NCI-H128 (cell line): ENCODE measurements around the gene CYRIA.
A peak's percentile ranks its signal among the peaks of the same experiment; 100 is the strongest.

Source experiments
- DNase-seq: peaks from one replicate; lab custom pipeline; 2025; ENCODE audit not compliant: unreplicated experiment; lab: John Stamatoyannopoulos, UW

Gene CYRIA

GRCh38 chr2:16665748-16666448 is at the start of gene CYRIA:
Gene CYRIA, minus strand, starts transcription at chr2:16665834. Its CDS starts 77,715 bp downstream, at chr2:16588119.
- DNase-seq, result no peak

GRCh38 chr2:16713011-16713423 is 47.4 kb upstream of the CYRIA start:
- no peak for DNase-seq

- no peak for DNase-seq
Observed at GRCh38 chr2:16709769-16710168, 44.1 kb upstream of the CYRIA start.

DNA sequence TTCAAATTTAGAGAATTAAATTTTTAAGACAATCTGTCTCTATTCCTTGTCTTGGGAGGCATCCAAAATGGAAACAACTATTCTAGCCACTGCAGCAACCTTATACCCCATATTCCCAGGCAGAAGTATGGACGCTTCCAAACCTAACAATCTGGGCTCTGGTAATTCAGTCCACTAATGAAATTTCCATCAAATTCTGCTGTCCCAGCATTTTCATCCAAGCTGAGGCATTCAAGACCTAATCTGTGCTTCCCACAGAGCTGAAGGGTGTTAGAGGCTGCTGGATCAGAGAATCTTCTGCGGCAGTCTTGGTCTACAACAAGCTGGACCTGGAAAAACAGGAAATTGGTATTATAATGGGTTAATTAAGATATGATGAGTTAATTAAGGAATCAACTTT is 42.5 kb upstream of the CYRIA start:
- DNase-seq, result no peak

DNA sequence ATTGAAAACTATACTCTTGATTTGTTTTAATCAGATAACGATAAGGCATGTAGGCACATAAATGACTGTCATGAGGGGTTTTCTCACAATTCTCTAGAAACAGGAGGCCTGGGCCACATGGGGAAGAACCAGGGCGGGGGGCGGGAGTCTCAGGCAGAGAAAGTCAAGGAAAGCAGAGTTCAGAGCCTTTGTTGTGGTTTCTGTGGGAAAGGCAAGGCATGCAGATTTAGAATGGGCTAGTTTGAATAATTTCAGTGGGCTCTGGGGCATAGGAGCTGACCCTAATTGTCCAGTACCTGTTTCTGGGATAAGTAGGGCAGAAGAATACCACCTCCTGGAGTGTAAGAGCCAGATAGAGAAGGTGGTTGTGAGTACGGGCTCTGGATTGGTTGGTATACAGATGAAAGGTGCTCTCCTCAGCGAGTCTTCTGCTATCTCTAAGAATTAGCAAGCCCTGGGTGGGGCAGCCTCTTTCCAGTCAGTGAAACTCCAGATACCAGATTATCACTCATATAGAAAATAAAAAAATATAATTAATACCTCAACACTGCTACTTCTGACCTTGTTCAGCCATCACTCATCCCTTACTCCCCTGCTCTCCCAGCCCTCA is 41.5 kb upstream of the CYRIA start:
- DNase-seq, result no peak

- no peak for DNase-seq
Observed at GRCh38 chr2:16700551-16701259, 35.1 kb upstream of the CYRIA start.

GRCh38 chr2:16693854-16694253 is 28.2 kb upstream of the CYRIA start:
- no peak for DNase-seq

DNA sequence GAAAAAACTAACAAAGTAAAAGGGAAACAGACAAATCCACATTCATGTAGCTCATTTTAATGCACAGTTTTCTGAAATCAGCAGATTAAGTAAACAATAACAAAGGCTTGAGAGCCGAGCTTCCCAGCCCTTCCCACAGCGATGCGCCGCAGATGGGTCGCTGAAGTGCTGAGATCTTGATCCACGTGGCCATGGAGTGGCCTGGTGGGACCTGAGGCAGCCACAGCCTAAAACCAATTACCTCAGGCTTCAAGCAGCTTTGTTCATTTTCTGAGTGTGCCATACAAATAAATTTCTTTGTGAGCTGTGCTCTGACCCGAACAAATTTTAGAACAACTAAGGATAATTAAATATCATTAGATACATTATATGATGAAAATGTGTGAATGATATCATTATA is 25.6 kb upstream of the CYRIA start:
- DNase-seq, result peak; percentile 54

DNA sequence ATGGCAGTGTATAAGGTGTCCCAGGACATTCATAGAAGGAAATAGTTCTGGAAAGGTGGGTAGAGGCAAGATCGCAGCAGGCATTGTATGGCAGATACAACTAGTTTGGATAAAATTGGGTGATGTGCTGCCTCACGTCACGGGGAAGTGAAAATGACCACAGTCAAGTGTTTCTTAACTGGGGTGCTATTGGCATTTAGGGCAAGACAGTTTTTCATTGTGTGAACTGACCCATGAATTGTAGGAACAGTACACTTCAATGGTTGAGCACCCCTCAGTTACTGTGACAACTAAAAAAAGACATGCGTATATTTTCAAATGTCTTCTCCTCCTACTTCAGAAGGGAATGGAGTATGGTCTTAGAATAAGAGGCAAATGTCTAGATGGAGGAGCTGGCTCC is 22.3 kb upstream of the CYRIA start:
- no peak for DNase-seq

DNA sequence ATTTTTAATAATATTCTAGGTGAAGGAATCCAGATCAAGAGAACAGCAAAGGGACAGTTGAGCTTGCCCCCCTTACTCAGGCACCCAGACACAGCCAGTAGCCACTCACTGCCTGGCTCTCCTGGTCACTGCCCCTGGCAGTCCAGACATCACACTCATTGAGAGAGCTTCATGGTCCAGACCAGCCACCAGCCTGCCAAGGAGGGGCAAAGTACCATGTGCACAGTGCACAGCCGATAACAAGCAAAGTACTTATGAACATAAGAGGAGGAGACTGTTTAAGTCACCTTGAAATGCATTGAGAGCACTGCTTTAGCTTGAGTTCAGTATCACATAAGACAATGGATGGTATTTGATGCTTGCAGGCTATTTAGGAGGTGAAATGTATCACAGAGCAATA is 21.6 kb upstream of the CYRIA start:
- DNase-seq, result no peak

- no peak for DNase-seq
Observed at GRCh38 chr2:16686641-16687040, 21.0 kb upstream of the CYRIA start.

DNA sequence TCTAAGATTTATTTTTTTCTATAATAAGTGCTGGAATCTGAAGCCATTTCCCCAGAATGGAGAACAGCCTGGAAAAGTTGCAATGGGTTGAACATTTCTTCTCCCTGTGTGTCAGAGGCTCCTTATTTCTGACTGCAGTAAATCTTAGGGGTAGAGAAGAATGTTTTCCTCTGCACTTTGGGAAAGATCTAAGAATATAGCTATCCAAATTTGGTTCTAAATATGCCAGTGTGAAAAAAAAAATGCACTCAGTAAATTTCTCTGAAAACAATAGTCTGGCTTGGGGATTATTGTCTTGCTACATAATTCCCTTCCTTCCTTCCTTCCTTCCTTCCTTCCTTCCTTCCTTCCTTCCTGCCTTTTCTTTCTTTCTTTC is 19.7 kb upstream of the CYRIA start:
- no peak for DNase-seq

- no peak for DNase-seq
Observed at GRCh38 chr2:16684676-16685339, 19.2 kb upstream of the CYRIA start.

DNA sequence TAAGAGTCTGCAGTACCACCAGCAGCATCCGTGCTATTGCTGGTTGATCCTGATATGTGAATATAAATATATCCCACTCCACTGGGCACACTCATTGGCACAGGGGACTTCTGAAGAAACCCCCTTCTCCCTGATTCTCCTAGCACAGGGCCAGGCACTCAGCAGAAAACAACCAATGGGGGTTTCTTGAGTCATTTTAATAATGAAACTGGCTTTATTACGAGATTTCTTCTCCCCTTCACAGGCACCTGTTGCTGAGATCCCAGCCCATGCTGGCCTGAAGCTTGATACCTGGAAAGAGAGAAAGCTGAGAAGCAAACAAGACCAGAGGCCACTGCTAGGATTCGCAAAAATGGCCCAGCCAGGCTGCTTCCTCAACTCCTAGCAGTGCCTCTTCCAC is 17.9 kb upstream of the CYRIA start:
- DNase-seq, result no peak

DNA sequence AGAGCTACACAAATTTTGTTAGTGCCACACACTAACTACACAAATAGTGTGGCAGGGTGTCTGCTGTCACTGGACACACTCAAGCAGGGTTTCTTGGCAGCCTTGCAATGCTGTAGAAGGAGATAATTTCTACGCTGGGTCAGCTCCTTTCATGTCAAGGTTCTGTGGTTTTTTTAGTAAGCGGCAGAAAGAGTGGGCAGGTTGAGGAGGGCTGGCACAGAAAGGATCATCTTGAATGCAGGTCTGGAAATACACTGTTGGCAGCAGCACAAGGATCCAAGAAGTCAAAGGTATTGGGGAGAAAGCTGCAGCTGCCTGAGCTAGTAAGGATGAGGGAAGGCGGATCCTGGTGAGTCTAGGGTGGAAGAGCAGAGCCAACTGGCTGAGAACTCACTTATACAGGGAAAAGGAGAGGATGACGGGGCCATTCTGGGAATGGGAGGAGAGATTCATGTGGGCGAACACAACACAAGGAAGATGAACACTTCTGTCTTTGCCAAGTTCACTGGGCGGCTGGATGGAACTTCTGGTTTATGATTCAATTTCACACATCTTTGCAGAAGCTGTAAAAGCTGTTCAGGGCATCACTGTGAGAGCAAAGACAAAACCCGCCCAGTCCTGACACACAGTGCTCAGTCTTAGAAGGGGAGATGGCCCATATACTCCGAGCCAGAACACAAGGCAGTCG is 16.9 kb upstream of the CYRIA start:
- DNase-seq, result no peak

GRCh38 chr2:16680781-16681180 is 15.1 kb upstream of the CYRIA start:
- DNase-seq, result no peak

GRCh38 chr2:16680304-16680703 is 14.7 kb upstream of the CYRIA start:
- DNase-seq, result no peak

GRCh38 chr2:16678964-16679363 is 13.3 kb upstream of the CYRIA start:
- no peak for DNase-seq

GRCh38 chr2:16677875-16678274 is 12.2 kb upstream of the CYRIA start:
- DNase-seq, result no peak

DNA sequence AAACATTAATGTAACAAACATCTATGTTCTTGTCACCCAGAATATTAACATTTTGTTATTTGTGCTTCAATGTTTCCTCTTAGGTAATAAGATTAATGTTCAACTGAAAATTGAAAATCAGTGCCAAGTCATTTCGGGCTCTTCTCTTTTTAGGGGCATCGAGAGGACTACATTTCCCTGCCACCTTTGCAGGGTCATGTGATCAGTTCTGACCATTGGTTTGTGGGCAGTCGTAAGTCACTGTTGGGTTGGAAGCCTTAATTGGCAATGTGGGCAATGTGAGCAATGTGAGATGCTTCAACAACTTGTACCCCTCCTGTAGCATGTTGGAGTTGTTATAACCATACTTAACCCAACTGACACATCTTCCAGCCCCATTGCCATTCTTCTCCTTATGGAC is 10.1 kb upstream of the CYRIA start:
- no peak for DNase-seq

- DNase-seq, result no peak
Observed at GRCh38 chr2:16674154-16674553, 8.5 kb upstream of the CYRIA start.
